Measurements from ENCODE around the gene CCNB2. TPM values are rescaled to one million over a fixed set of nuclear protein-coding genes. Genes with fewer than 3 reads are reported as not detected.

The CCNB2 gene
- total and polyA plus RNA-seq, 2 of the 8 experiments (the other 6 are each of a cell fraction or from before 2014, with no cell fraction given): 70.7 to 92.1 TPM

DNA sequence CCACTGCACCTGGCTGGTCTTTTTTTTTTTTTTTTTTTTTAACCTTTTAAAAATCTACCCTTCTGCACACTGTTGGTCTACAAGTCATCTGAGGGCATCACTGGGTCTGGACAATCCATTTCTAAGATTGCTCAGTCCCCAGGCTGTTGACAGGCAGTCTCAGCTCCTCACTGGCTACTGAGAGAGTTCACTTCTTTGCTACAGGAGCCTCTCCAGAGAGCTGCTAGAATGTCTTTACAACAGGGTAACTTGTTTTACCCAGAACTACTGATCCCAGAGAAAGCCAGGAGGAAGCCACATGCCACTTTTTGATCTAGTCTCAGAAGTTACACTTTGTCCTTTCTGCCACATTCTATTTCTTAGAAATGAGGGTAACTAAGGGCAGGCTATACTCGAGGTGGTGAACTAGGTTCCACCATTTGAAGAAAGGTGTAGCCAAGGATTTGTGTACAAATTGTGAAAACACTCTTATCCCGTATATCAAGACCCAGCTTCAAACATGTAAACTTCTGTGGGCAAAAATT is 5.7 kb upstream of the CCNB2 start (continued):
- TF ChIP-seq, protein P1, sequence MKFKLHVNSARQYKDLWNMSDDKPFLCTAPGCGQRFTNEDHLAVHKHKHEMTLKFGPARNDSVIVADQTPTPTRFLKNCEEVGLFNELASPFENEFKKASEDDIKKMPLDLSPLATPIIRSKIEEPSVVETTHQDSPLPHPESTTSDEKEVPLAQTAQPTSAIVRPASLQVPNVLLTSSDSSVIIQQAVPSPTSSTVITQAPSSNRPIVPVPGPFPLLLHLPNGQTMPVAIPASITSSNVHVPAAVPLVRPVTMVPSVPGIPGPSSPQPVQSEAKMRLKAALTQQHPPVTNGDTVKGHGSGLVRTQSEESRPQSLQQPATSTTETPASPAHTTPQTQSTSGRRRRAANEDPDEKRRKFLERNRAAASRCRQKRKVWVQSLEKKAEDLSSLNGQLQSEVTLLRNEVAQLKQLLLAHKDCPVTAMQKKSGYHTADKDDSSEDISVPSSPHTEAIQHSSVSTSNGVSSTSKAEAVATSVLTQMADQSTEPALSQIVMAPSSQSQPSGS (IDR thresholded peaks at IDR 0.05; ENCODE audit: low read length): no peak
- no peak for TF ChIP-seq POLR2A (IDR thresholded peaks at IDR 0.05; ENCODE audit: control extremely low read depth in 1 of 2, low read depth in 2 of 2, low read length in 2 of 2)
- no peak for TF ChIP-seq PHF8 (conservative IDR thresholded peaks at IDR 0.05; ENCODE audit: low read depth, low read length)
- TF ChIP-seq ZNF274 (IDR thresholded peaks at IDR 0.05; ENCODE audit: borderline replicate concordance, extremely low read depth, low read length): no peak
- no peak for TF ChIP-seq SP2 (IDR thresholded peaks at IDR 0.05; ENCODE audit: low read length)
